OCI-LY7 (cell line): Measurements from ENCODE around the gene NPS. TPM values are rescaled to one million over a fixed set of nuclear protein-coding genes. Genes with fewer than 3 reads are reported as not detected.

Source experiments
- BruUV-seq: library from RNA; stranded (reverse); fragments of 400-500 nt; replicated peaks from 2 replicates; lab custom pipeline; 2021; lab: Mats Ljungman, UMichigan
- CTCF ChIA-PET: fragments of 300-600 bp; sonication (Branson Sonifier 250); formaldehyde crosslinking; loops from one replicate; lab custom pipeline; 2022; ENCODE audit warnings: antibody characterized with exemption; ENCODE audit not compliant: unreplicated experiment; lab: Charles Lee
- POLR2A ChIA-PET: fragments of 300-600 bp; sonication (Branson Sonifier 250); formaldehyde crosslinking; loops from one replicate; lab custom pipeline; 2022; ENCODE audit warnings: antibody characterized with exemption; lab: Charles Lee
- DNase-seq: peaks from one replicate; pipeline ENCODE4 v3.0.0-alpha.2; 2015; ENCODE audit warnings: low spot score
- H2AFZ ChIP-seq: fragments of 200-600 bp; sonication (generic), shearing (Covaris generic); 2 replicates; pipeline ENCODE4 v1.6.1; 2014; ENCODE audit warnings: mild to moderate bottlenecking, antibody characterized with exemption, low read length, moderate library complexity
- H3K27ac ChIP-seq: fragments of 200-600 bp; sonication (generic); 2 replicates; pipeline ENCODE4 v1.5.1; 2014; ENCODE audit warnings: mixed run types, low read depth, mild to moderate bottlenecking, moderate library complexity, low read length, inconsistent platforms; ENCODE audit not compliant: poor library complexity, severe bottlenecking
- H3K36me3 ChIP-seq: fragments of 200-600 bp; sonication (generic); 2 replicates; pipeline ENCODE4 v1.6.1; 2014; ENCODE audit warnings: mild to moderate bottlenecking, antibody characterized with exemption, low read length, moderate library complexity, mixed read lengths; ENCODE audit not compliant: insufficient read depth
- H3K4me1 ChIP-seq: fragments of 200-600 bp; sonication (generic); 2 replicates; pipeline ENCODE4 v1.5.1; 2014; ENCODE audit warnings: mild to moderate bottlenecking, low read length; ENCODE audit not compliant: insufficient read depth, poor library complexity, severe bottlenecking
- H3K4me2 ChIP-seq: fragments of 200-600 bp; sonication (generic); 2 replicates; pipeline ENCODE4 v1.6.1; 2014; ENCODE audit warnings: mild to moderate bottlenecking, low read length
- H3K4me3 ChIP-seq: fragments of 200-600 bp; sonication (generic); 2 replicates; pipeline ENCODE4 v1.5.1; 2014; ENCODE audit warnings: mild to moderate bottlenecking, low read depth, low read length; ENCODE audit not compliant: poor library complexity, severe bottlenecking
- H3K79me2 ChIP-seq: fragments of 200-600 bp; sonication (generic); 2 replicates; pipeline ENCODE4 v1.6.1; 2016; ENCODE audit warnings: low read depth, mild to moderate bottlenecking, low read length, moderate library complexity, mixed read lengths; ENCODE audit not compliant: insufficient read depth
- H3K9me2 ChIP-seq: fragments of 200-600 bp; sonication (generic); 2 replicates; pipeline ENCODE4 v1.6.1; 2016; ENCODE audit warnings: mild to moderate bottlenecking, low read length, mixed read lengths; ENCODE audit not compliant: insufficient read depth
- H3K9me3 ChIP-seq: fragments of 200-600 bp; sonication (generic); 2 replicates; pipeline ENCODE4 v1.6.1; 2014; ENCODE audit warnings: mild to moderate bottlenecking, mixed run types, low read length, mixed read lengths
- H4K20me1 ChIP-seq: fragments of 200-600 bp; sonication (generic); 2 replicates; pipeline ENCODE4 v1.6.1; 2014; ENCODE audit warnings: mild to moderate bottlenecking, antibody characterized with exemption, low read length, moderate library complexity, mixed read lengths; ENCODE audit not compliant: insufficient read depth
- CTCF ChIP-seq: fragments of 200-600 bp; sonication (generic); conservative IDR thresholded peaks from 2 replicates; pipeline ENCODE4 v1.5.1; 2014; ENCODE audit warnings: mild to moderate bottlenecking, antibody characterized with exemption, low read length, moderate library complexity, mixed read lengths
- EZH2phosphoT487 ChIP-seq: fragments of 200-600 bp; sonication (generic); IDR thresholded peaks from 2 replicates; pipeline ENCODE4 v1.6.1; 2018; ENCODE audit warnings: low read depth, borderline replicate concordance, mild to moderate bottlenecking, mixed run types, antibody characterized with exemption, low read length, moderate library complexity, mixed read lengths
- intact Hi-C: fragments of 100-400 bp; cut with micrococcal nuclease; formaldehyde crosslinking; loops from one replicate; pipeline ENCODE4 v1.10.0; 2022; ENCODE audit not compliant: unreplicated experiment
- total RNA-seq, 2 experiments: library from RNA; depleted of rRNA in 1 of 2; stranded (reverse); fragments of >200 nt in 1 of 2; shearing (Covaris generic) in 1 of 2; gene quantifications; 2 replicates each; pipeline ENCODE4 v1.2.3, GENCODE V29; 2014 to 2022

Gene NPS
- total RNA-seq, 2 experiments from 2014 or later = not detected

GRCh38 chr10:127577376-127578258, 28.5 kb downstream of the NPS start:
- no peak for TF ChIP-seq EZH2phosphoT487
- peak; percentile 65 for TF ChIP-seq CTCF
- H3K9me2 ChIP-seq = no peaks in the 10 kb centered on the region

GRCh38 chr10:127578259-127578960, 29.3 kb downstream of the NPS start:
- Histone ChIP-seq H3K9me3 (no peaks in the 10 kb centered on the region), H3K4me2 (no peak overlapping the region), H2AFZ (no peak overlapping the region), H3K9me2 (no peaks in the 10 kb centered on the region), H4K20me1 (no peaks in the 10 kb centered on the region), H3K79me2 (no peaks in the 10 kb centered on the region), H3K4me3 (no peak overlapping the region), H3K4me1 (no peaks in the 10 kb centered on the region), H3K36me3 (no peaks in the 10 kb centered on the region), H3K27ac (no peak overlapping the region)
- ChIA-PET POLR2A (no interaction called here), CTCF (no interaction called here)
- no peak for TF ChIP-seq EZH2phosphoT487
- no peak for TF ChIP-seq CTCF
- DNase-seq = no peak
- BruUV-seq = no TSS peak
- intact Hi-C loops = no loop called here

More at GRCh38 chr10:127577376-127578258, 28.5 kb downstream of the NPS start:
- Histone ChIP-seq H3K4me3 (no peak overlapping the region), H3K9me3 (no peaks in the 10 kb centered on the region), H3K36me3 (no peaks in the 10 kb centered on the region), H2AFZ (no peak overlapping the region), H3K79me2 (no peaks in the 10 kb centered on the region), H3K4me1 (no peaks in the 10 kb centered on the region), H3K27ac (no peak overlapping the region), H4K20me1 (no peaks in the 10 kb centered on the region), H3K4me2 (no peak overlapping the region)
- intact Hi-C loops = no loop called here
- BruUV-seq = no TSS peak
- no peak for DNase-seq
- ChIA-PET CTCF (no interaction called here), POLR2A (no interaction called here)
